ENCODE results near the gene LRP4. TPM values are rescaled to one million over a fixed set of nuclear protein-coding genes. Genes with fewer than 3 reads are reported as not detected.
A peak's percentile ranks its signal among the peaks of the same experiment; 100 is the strongest.

Gene LRP4
- total RNA-seq, 1 donor from 2014 or later = 24.5 TPM

DNA sequence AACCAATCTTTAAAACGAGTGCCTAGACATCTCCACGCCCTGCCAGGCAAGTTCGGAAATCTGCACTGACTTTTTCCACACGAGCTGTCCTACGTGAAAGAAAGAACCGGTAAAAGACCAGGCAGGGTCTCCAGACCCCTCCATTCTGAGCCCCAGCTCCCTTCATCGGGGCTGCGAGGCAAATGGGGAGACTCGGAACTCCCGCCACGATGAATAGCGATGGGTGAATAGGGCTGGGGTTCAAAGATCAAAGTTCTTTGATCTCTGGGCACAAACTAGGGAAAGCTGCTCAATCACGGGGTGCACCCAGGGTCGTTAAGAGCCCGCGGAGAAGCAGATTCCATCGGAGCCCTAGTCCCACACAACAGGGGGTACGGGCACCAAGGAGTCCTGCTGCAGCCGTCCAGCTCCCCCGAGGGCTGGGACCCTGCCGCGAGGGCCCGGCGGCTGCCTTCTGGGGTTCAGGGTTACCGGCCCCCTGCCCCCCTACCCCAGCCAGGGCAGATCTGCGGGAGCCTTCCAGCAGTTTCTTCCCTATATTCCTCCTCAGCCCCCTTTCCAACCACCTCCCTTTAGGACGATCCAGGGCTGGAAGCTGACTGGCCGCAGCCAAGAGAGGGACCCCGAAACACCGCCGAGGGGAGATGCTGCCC lies 1.1 kb downstream of the LRP4 start:
- Mint-ChIP-seq H3K27ac (ENCODE audit: unreplicated experiment) (no peak overlapping the region), H3K36me3 (ENCODE audit: low read depth) (no peaks in the 10 kb centered on the region), H3K27me3 (ENCODE audit: low read depth) (peaks cover 6% of the 10 kb centered on the region), H3K9me3 (no peaks in the 10 kb centered on the region), H3K4me3 (peak overlapping the region; percentile 97), H3K4me1 (peaks cover 56% of the 10 kb centered on the region)
- no peak for TF ChIP-seq CTCF (conservative IDR thresholded peaks at IDR 0.05)
- DNase-seq (ENCODE audit: low read depth, low spot score) = no peak

- Mint-ChIP-seq H3K4me3 (peak overlapping the region; percentile 97), H3K9me3 (no peaks in the 10 kb centered on the region), H3K27me3 (ENCODE audit: low read depth) (peaks cover 6% of the 10 kb centered on the region), H3K36me3 (ENCODE audit: low read depth) (no peaks in the 10 kb centered on the region), H3K27ac (ENCODE audit: unreplicated experiment) (no peak overlapping the region), H3K4me1 (peaks cover 59% of the 10 kb centered on the region)
- TF ChIP-seq CTCF (conservative IDR thresholded peaks at IDR 0.05) = peak; percentile 50
- peak; percentile 53 for DNase-seq (ENCODE audit: low read depth, low spot score)
Observed at GRCh38 chr11:46916286-46917108, 1.9 kb downstream of the LRP4 start.

- DNase-seq (ENCODE audit: low read depth, low spot score) = no peak
- no peaks in the 10 kb centered on the region for H3K36me3 Mint-ChIP-seq (ENCODE audit: low read depth)
- TF ChIP-seq CTCF (conservative IDR thresholded peaks at IDR 0.05) = no peak
- no peaks in the 10 kb centered on the region for H3K9me3 Mint-ChIP-seq
- peaks cover 6% of the 10 kb centered on the region for H3K27me3 Mint-ChIP-seq (ENCODE audit: low read depth)
- H3K4me1 Mint-ChIP-seq = peaks cover 58% of the 10 kb centered on the region
- H3K4me3 Mint-ChIP-seq = peak overlapping the region; percentile 85
- peak overlapping the region; percentile 8 for H3K27ac Mint-ChIP-seq (ENCODE audit: unreplicated experiment)
Observed at GRCh38 chr11:46914910-46915309, 3.4 kb downstream of the LRP4 start.

- peaks cover 57% of the 10 kb centered on the region for H3K4me1 Mint-ChIP-seq
- no peaks in the 10 kb centered on the region for H3K9me3 Mint-ChIP-seq
- H3K36me3 Mint-ChIP-seq (ENCODE audit: low read depth) = no peaks in the 10 kb centered on the region
- no peak for DNase-seq (ENCODE audit: low read depth, low spot score)
- TF ChIP-seq CTCF (conservative IDR thresholded peaks at IDR 0.05) = no peak
- peaks cover 6% of the 10 kb centered on the region for H3K27me3 Mint-ChIP-seq (ENCODE audit: low read depth)
- H3K27ac Mint-ChIP-seq (ENCODE audit: unreplicated experiment) = no peak overlapping the region
- H3K4me3 Mint-ChIP-seq = peak overlapping the region; percentile 85
Observed at GRCh38 chr11:46914363-46914762, 4.0 kb downstream of the LRP4 start.

- Mint-ChIP-seq H3K27me3 (ENCODE audit: low read depth) (peaks cover 6% of the 10 kb centered on the region), H3K9me3 (no peaks in the 10 kb centered on the region), H3K4me3 (peak overlapping the region; percentile 85), H3K4me1 (peaks cover 56% of the 10 kb centered on the region), H3K36me3 (ENCODE audit: low read depth) (no peaks in the 10 kb centered on the region), H3K27ac (ENCODE audit: unreplicated experiment) (no peak overlapping the region)
- TF ChIP-seq CTCF (conservative IDR thresholded peaks at IDR 0.05) = no peak
- DNase-seq (ENCODE audit: low read depth, low spot score) = no peak
Observed at GRCh38 chr11:46913484-46913883, 4.9 kb downstream of the LRP4 start.
